Measurements from ENCODE around the gene TAF4. TPM values are rescaled to one million over a fixed set of nuclear protein-coding genes. Genes with fewer than 3 reads are reported as not detected.

Gene TAF4
- total RNA-seq, 4 donors from 2014 or later: 7.7 to 16.0 (median 10.7) TPM

- TF ChIP-seq CTCF (IDR thresholded peaks at IDR 0.05; ENCODE audit: low read depth): no peak
Observed at GRCh38 chr20:62073323-62073722, 7.6 kb upstream of the TAF4 start.

GRCh38 chr20:62069741-62070216, 4.1 kb upstream of the TAF4 start:
- no peak for TF ChIP-seq CTCF (IDR thresholded peaks at IDR 0.05; ENCODE audit: low read depth)

GRCh38 chr20:62068997-62069396, 3.3 kb upstream of the TAF4 start:
- TF ChIP-seq CTCF (IDR thresholded peaks at IDR 0.05; ENCODE audit: low read depth): no peak

- no peak for TF ChIP-seq CTCF (IDR thresholded peaks at IDR 0.05; ENCODE audit: low read depth)
Observed at GRCh38 chr20:62067547-62068260, 2.0 kb upstream of the TAF4 start.

GRCh38 chr20:62066983-62067433, 1.3 kb upstream of the TAF4 start:
- no peak for TF ChIP-seq CTCF (IDR thresholded peaks at IDR 0.05; ENCODE audit: low read depth)

GRCh38 chr20:62066339-62066982, 780 bp upstream of the TAF4 start:
- TF ChIP-seq CTCF (IDR thresholded peaks at IDR 0.05; ENCODE audit: low read depth): no peak
